Endodermal cell (in vitro differentiated cells): ENCODE measurements around the gene IKZF4. TPM values are rescaled to one million over a fixed set of nuclear protein-coding genes. Genes with fewer than 3 reads are reported as not detected.
A peak's percentile ranks its signal among the peaks of the same experiment; 100 is the strongest.

Experiments
- DNase-seq: peaks from one replicate; pipeline ENCODE4 v3.0.0-alpha.2; 2017
- H3K27ac ChIP-seq: 2 replicates; pipeline ENCODE4 v1.5.1; 2013; ENCODE audit warnings: mild to moderate bottlenecking, low read depth, low read length, moderate library complexity
- H3K27me3 ChIP-seq: 2 replicates; pipeline ENCODE4 v1.6.1; 2013; ENCODE audit warnings: mild to moderate bottlenecking, low read length, moderate library complexity; ENCODE audit not compliant: insufficient read depth, control insufficient read depth, poor library complexity, severe bottlenecking
- H3K36me3 ChIP-seq: 2 replicates; pipeline ENCODE4 v1.7.0; 2013; ENCODE audit warnings: mild to moderate bottlenecking, low read length, moderate library complexity; ENCODE audit not compliant: control insufficient read depth, insufficient read depth
- H3K4me1 ChIP-seq: one replicate; pipeline ENCODE4 v1.7.0; 2013; ENCODE audit warnings: low read length; ENCODE audit not compliant: control insufficient read depth, insufficient read depth
- H3K4me3 ChIP-seq: 2 replicates; pipeline ENCODE4 v1.5.1; 2013; ENCODE audit warnings: mild to moderate bottlenecking, low read length, moderate library complexity
- H3K9ac ChIP-seq: 2 replicates; pipeline ENCODE4 v1.6.1; 2013; ENCODE audit warnings: mild to moderate bottlenecking, low read length, moderate library complexity; ENCODE audit not compliant: poor library complexity, severe bottlenecking; ENCODE audit errors: extremely low read depth
- H3K9me3 ChIP-seq: 2 replicates; pipeline ENCODE4 v1.6.1; 2013; ENCODE audit warnings: mild to moderate bottlenecking, low read length, moderate library complexity; ENCODE audit not compliant: control insufficient read depth
- H3K27ac Mint-ChIP-seq: 2 replicates; pipeline ENCODE4 v1.8.0; 2020; ENCODE audit warnings: mixed read lengths
- H3K27me3 Mint-ChIP-seq: 2 replicates; pipeline ENCODE4 v1.8.0; 2021; ENCODE audit warnings: mild to moderate bottlenecking, mixed read lengths; ENCODE audit not compliant: insufficient read depth
- H3K36me3 Mint-ChIP-seq: 2 replicates; pipeline ENCODE4 v1.8.0; 2020; ENCODE audit warnings: low read depth, mixed read lengths
- H3K4me1 Mint-ChIP-seq: 2 replicates; pipeline ENCODE4 v1.8.0; 2020; ENCODE audit warnings: mixed read lengths
- H3K4me3 Mint-ChIP-seq: 2 replicates; pipeline ENCODE4 v1.8.0; 2020; ENCODE audit warnings: mild to moderate bottlenecking, moderate library complexity, mixed read lengths
- H3K9me3 Mint-ChIP-seq: 2 replicates; pipeline ENCODE4 v1.8.0; 2020; ENCODE audit warnings: mild to moderate bottlenecking, mixed read lengths
- CTCF ChIP-seq: fragments of 200-600 bp; sonication (generic); conservative IDR thresholded peaks from 2 replicates; pipeline ENCODE4 v1.5.0; 2021; ENCODE audit warnings: antibody characterized with exemption, mild to moderate bottlenecking
- WGBS, 2 experiments: methylation state at CpG; one replicate each; pipeline versions ENCODE4 v1.1.5 to v1.1.7; 2013; ENCODE audit warnings: missing lambda C conversion rate in 2 of 2, mixed read lengths in 1 of 2; ENCODE audit not compliant: insufficient coverage in 1 of 2, insufficient read length in 1 of 2; 5-methylcytosine and 5-hydroxymethylcytosine counted together
- total RNA-seq, 2 donors: library from RNA; stranded (reverse); fragmentation: NEBNext Ultra II Directional in 1 of 2; extraction: Animal tissue kit (Norgen Biotek cat#: 25700) in 1 of 2; gene quantifications; 2 replicates in 1 of 2; 3 replicates in 1 of 2; pipeline ENCODE4 v1.2.1, GENCODE V29; 2021

The IKZF4 gene
- total RNA-seq, 2 donors from 2014 or later, result 9.8 to 10.2 TPM

GRCh38 chr12:56086608-56087007, 65.8 kb downstream of the IKZF4 start:
- no peaks in the 10 kb centered on the region for H3K4me1 ChIP-seq
- H3K9me3 ChIP-seq, result no peaks in the 10 kb centered on the region
- Mint-ChIP-seq H3K4me3 (no peak overlapping the region), H3K27ac (peak overlapping the region; percentile 58), H3K4me1 (peaks cover 5% of the 10 kb centered on the region), H3K9me3 (no peaks in the 10 kb centered on the region), H3K36me3 (peaks cover 60% of the 10 kb centered on the region), H3K27me3 (no peaks in the 10 kb centered on the region)
- no peaks in the 10 kb centered on the region for H3K27me3 ChIP-seq
- H3K36me3 ChIP-seq, result peaks cover 22% of the 10 kb centered on the region
- no peak for TF ChIP-seq CTCF
- no peak overlapping the region for H3K4me3 ChIP-seq
- no peak overlapping the region for H3K27ac ChIP-seq
- no peak for DNase-seq
- no peak overlapping the region for H3K9ac ChIP-seq
- 62 to 79% methylated on average over 3 to 6 of the region's 6 CpGs for WGBS, 2 experiments

GRCh38 chr12:56087220-56087619, 66.4 kb downstream of the IKZF4 start:
- Histone ChIP-seq H3K27me3 (no peaks in the 10 kb centered on the region), H3K9me3 (no peaks in the 10 kb centered on the region), H3K9ac (no peak overlapping the region), H3K4me3 (no peak overlapping the region), H3K27ac (no peak overlapping the region), H3K4me1 (no peaks in the 10 kb centered on the region), H3K36me3 (peaks cover 22% of the 10 kb centered on the region)
- Mint-ChIP-seq H3K4me3 (no peak overlapping the region), H3K27ac (no peak overlapping the region), H3K36me3 (peaks cover 63% of the 10 kb centered on the region), H3K4me1 (no peaks in the 10 kb centered on the region), H3K9me3 (no peaks in the 10 kb centered on the region), H3K27me3 (no peaks in the 10 kb centered on the region)
- TF ChIP-seq CTCF, result no peak
- 92 to 96% methylated on average over 4 to 6 of the region's 6 CpGs for WGBS, 2 experiments
- no peak for DNase-seq

Other genes with a start within 250 kb of the IKZF4 start
- 100 to 1,000 TPM in 1 of 2 donors, 10 to 100 TPM in 1; 95.7 to 119 TPM for gene SARNP, start 203.3 kb upstream of the IKZF4 start, total RNA-seq
- 10 to 100 TPM; 43.7 to 57.1 TPM for gene ORMDL2, start 203.0 kb upstream of the IKZF4 start, total RNA-seq
- gene DNAJC14, start 191.5 kb upstream of the IKZF4 start, total RNA-seq, result 10 to 100 TPM; 33.2 to 50.9 TPM
- gene MMP19, start 178.1 kb upstream of the IKZF4 start, total RNA-seq, result 1 to 10 TPM in 1 of 2 donors, under 1 TPM in 1; 0.40 to 2.1 TPM
- gene PYM1, start 93.1 kb upstream of the IKZF4 start, total RNA-seq, result 10 to 100 TPM; 76.1 to 79.4 TPM
- gene DGKA, start 89.9 kb upstream of the IKZF4 start, total RNA-seq, result 10 to 100 TPM; 10.2 to 11.1 TPM
- gene PMEL, start 55.0 kb upstream of the IKZF4 start, total RNA-seq, result 10 to 100 TPM; 17.2 to 20.8 TPM
- 10 to 100 TPM; 60.8 to 69.8 TPM for gene CDK2, start 54.2 kb upstream of the IKZF4 start, total RNA-seq
- gene RAB5B, start 47.0 kb upstream of the IKZF4 start, total RNA-seq, result 10 to 100 TPM; 91.3 to 95.5 TPM
- gene SUOX, start 23.8 kb upstream of the IKZF4 start, total RNA-seq, result 10 to 100 TPM; 23.2 to 27.5 TPM
- gene RPS26, start 20.9 kb downstream of the IKZF4 start, total RNA-seq, result 10 to 100 TPM; 35.8 to 58.6 TPM
- 10 to 100 TPM; 45.7 to 51.8 TPM for gene ERBB3, start 59.1 kb downstream of the IKZF4 start, total RNA-seq
- 100 to 1,000 TPM; 128 to 161 TPM for gene PA2G4, start 83.5 kb downstream of the IKZF4 start, total RNA-seq
- gene RPL41, start 95.6 kb downstream of the IKZF4 start, total RNA-seq, result 1,000 to 10,000 TPM; 4,305 to 4,379 TPM
- 1 to 10 TPM; 7.9 to 9.1 TPM for gene ZC3H10, start 97.2 kb downstream of the IKZF4 start, total RNA-seq
- gene ESYT1, start 107.2 kb downstream of the IKZF4 start, total RNA-seq, result 100 to 1,000 TPM in 1 of 2 donors, 10 to 100 TPM in 1; 97.0 to 118 TPM
- gene MYL6B, start 131.5 kb downstream of the IKZF4 start, total RNA-seq, result 100 to 1,000 TPM; 153 to 191 TPM
- 1,000 to 10,000 TPM; 1,640 to 1,647 TPM for gene MYL6, start 137.3 kb downstream of the IKZF4 start, total RNA-seq
- 100 to 1,000 TPM; 127 to 129 TPM for gene SMARCC2, start 168.4 kb downstream of the IKZF4 start, total RNA-seq
- gene RNF41, start 200.9 kb downstream of the IKZF4 start, total RNA-seq, result 10 to 100 TPM; 45.8 to 48.9 TPM
- 10 to 100 TPM; 27.0 to 35.1 TPM for gene NABP2, start 203.3 kb downstream of the IKZF4 start, total RNA-seq
- 1 to 10 TPM; 2.5 to 3.2 TPM for gene SLC39A5, start 209.0 kb downstream of the IKZF4 start, total RNA-seq
- gene ANKRD52, start 237.3 kb downstream of the IKZF4 start, total RNA-seq, result 10 to 100 TPM; 39.3 to 54.9 TPM
- 10 to 100 TPM; 20.5 to 23.2 TPM for gene COQ10A, start 245.9 kb downstream of the IKZF4 start, total RNA-seq